WTC11 (cell line): ENCODE data around the gene AIG1.

Source experiments
- EMX1 ChIP-seq: fragments of 250-450 bp; sonication (Bioruptor Pico); IDR thresholded peaks from 2 replicates; pipeline ENCODE4 v1.8.0; 2021; ENCODE audit warnings: mild to moderate bottlenecking
- ETV6 ChIP-seq: sonication (generic); formaldehyde crosslinking; IDR thresholded peaks from 2 replicates; pipeline ENCODE4 v1.8.1; 2022; ENCODE audit warnings: mild to moderate bottlenecking, missing genetic modification reagents
- GRHL2 ChIP-seq: fragments of 250-450 bp; sonication (Bioruptor Pico); IDR thresholded peaks from 2 replicates; pipeline ENCODE4 v1.8.0; 2022; ENCODE audit warnings: mild to moderate bottlenecking, moderate library complexity; ENCODE audit not compliant: insufficient replicate concordance, severe bottlenecking
- IRF2 ChIP-seq: sonication (generic); formaldehyde crosslinking; IDR thresholded peaks from 2 replicates; pipeline ENCODE4 v1.8.0; 2022; ENCODE audit warnings: low read depth, missing genetic modification reagents, borderline replicate concordance
- JUN ChIP-seq: sonication (generic); formaldehyde crosslinking; IDR thresholded peaks from 2 replicates; pipeline ENCODE4 v1.8.0; 2023; ENCODE audit warnings: mild to moderate bottlenecking, missing genetic modification reagents
- KAT7 ChIP-seq: sonication (generic); formaldehyde crosslinking; IDR thresholded peaks from 2 replicates; pipeline ENCODE4 v1.8.1; 2023; ENCODE audit warnings: missing genetic modification reagents, mild to moderate bottlenecking, borderline replicate concordance
- OVOL2 ChIP-seq: fragments of 250-450 bp; sonication (Bioruptor Pico); IDR thresholded peaks from 2 replicates; pipeline ENCODE4 v1.9.0; 2021; ENCODE audit warnings: mild to moderate bottlenecking, borderline replicate concordance
- SMAD3 ChIP-seq: sonication (generic); formaldehyde crosslinking; IDR thresholded peaks from 2 replicates; pipeline ENCODE4 v1.8.0; 2022; ENCODE audit warnings: missing genetic modification reagents, mild to moderate bottlenecking, borderline replicate concordance
- TEAD1 ChIP-seq: sonication (generic); formaldehyde crosslinking; IDR thresholded peaks from 2 replicates; pipeline ENCODE4 v1.8.0; 2022; ENCODE audit warnings: mild to moderate bottlenecking, missing genetic modification reagents
- TP53 ChIP-seq: sonication (generic); formaldehyde crosslinking; IDR thresholded peaks from 2 replicates; pipeline ENCODE4 v1.8.1; 2023; ENCODE audit warnings: mild to moderate bottlenecking, missing genetic modification reagents
- ZNF121 ChIP-seq: sonication (generic); formaldehyde crosslinking; IDR thresholded peaks from 2 replicates; pipeline ENCODE4 v1.8.0; 2023; ENCODE audit warnings: missing genetic modification reagents
- TF ChIP-seq, protein P1 (sequence below): fragments of 200-600 bp; IDR thresholded peaks from 2 replicates; pipeline ENCODE4 v1.8.0; 2022; ENCODE audit warnings: antibody characterized with exemption
- TF ChIP-seq, protein P2 (sequence below): sonication (generic); formaldehyde crosslinking; IDR thresholded peaks from 2 replicates; pipeline ENCODE4 v1.8.0; 2022; ENCODE audit warnings: mild to moderate bottlenecking, missing genetic modification reagents

DNA sequence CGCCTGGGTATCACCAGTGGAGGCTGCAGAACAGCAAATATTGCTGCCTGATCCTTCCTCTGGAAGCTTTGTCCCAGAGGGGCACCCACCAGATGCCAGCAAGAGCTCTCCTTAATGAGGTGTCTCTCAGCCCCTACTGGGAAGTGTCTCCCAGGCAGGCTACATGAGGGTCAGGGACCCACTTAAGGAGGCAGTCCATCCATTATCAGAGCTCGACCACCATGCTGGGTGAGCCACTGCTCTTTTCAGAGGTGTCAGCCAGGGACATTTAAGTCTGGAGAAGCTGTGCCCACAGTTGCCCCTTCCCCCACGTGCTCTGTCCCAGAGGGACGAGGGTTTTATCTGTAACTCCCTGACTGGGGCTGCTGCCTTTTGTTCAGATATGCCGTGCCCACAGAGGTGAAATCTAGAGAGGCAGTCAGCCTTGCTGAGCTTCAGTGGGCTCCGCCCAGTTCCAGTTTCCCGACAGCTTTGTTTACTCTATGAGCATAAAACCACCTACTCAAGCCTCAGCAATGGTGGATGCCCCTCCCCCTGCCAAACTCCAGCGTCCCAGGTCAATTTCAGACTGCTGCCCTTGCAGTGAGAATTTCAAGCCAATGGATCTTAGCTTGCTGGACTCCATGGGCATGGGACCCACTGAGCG, 25.9 kb upstream of the AIG1 start:
- TF ChIP-seq, protein P1, sequence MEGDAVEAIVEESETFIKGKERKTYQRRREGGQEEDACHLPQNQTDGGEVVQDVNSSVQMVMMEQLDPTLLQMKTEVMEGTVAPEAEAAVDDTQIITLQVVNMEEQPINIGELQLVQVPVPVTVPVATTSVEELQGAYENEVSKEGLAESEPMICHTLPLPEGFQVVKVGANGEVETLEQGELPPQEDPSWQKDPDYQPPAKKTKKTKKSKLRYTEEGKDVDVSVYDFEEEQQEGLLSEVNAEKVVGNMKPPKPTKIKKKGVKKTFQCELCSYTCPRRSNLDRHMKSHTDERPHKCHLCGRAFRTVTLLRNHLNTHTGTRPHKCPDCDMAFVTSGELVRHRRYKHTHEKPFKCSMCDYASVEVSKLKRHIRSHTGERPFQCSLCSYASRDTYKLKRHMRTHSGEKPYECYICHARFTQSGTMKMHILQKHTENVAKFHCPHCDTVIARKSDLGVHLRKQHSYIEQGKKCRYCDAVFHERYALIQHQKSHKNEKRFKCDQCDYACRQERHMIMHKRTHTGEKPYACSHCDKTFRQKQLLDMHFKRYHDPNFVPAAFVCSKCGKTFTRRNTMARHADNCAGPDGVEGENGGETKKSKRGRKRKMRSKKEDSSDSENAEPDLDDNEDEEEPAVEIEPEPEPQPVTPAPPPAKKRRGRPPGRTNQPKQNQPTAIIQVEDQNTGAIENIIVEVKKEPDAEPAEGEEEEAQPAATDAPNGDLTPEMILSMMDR, result no peak
- no peak for TF ChIP-seq ETV6 (CRISPR knock-in tag)
- TF ChIP-seq ZNF121, result no peak
- no peak for TF ChIP-seq JUN (CRISPR knock-in tag)
- TF ChIP-seq SMAD3 (CRISPR knock-in tag), result no peak
- no peak for TF ChIP-seq IRF2 (CRISPR knock-in tag)
- TF ChIP-seq OVOL2, result no peak
- no peak for TF ChIP-seq EMX1
- TF ChIP-seq, protein P2, sequence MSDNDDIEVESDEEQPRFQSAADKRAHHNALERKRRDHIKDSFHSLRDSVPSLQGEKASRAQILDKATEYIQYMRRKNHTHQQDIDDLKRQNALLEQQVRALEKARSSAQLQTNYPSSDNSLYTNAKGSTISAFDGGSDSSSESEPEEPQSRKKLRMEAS (CRISPR knock-in tag), result no peak
- TF ChIP-seq KAT7, result no peak
- TF ChIP-seq TEAD1 (CRISPR knock-in tag), result no peak
- TF ChIP-seq GRHL2 (CRISPR knock-in tag), result no peak
- no peak for TF ChIP-seq TP53
